Measurements from ENCODE around the gene ZNF30. TPM values are rescaled to one million over a fixed set of nuclear protein-coding genes. Genes with fewer than 3 reads are reported as not detected.

ZNF30 gene
- total and polyA plus RNA-seq, 2 donors (not counting 1 experiment from before 2014, with no cell fraction given) = 3.3 TPM

DNA sequence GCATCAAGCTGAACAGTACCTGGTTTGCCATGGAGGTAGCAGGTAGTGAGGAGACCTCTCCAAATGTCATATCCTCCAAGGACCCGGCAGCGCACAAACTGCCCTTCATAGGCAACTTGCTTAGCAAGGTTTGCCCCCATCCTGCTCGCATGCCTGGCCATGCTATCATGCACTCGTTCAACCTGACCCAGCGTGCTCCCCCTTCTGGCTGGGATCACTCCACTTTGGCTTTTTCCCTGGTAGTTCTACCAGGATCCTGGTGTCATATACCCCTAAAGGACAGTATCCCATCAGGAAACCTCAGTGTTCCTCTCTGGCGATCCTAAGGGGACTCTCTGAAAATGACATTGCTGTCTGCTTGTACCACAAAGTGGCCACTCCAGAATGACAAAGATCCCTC is 38.6 kb upstream of the ZNF30 start:
- H3K36me3 ChIP-seq (replicated peaks in 1 of 2; ENCODE audit: control extremely low read depth in 1 of 2, control insufficient read depth in 1 of 2, extremely low read depth in 1 of 2, insufficient read depth in 2 of 2, low read length in 1 of 2) = no peaks in the 10 kb centered on the region
- no peak for ATAC-seq (ENCODE audit: low read depth)
- WGBS (ENCODE audit: insufficient coverage) = 86% methylated on average over 6 of the region's 6 CpGs
- Mint-ChIP-seq H3K27ac (no peak overlapping the region), H3K4me1 (no peaks in the 10 kb centered on the region), H3K4me3 (no peak overlapping the region), H3K27me3 (peaks cover 18% of the 10 kb centered on the region), H3K9me3 (ENCODE audit: insufficient read depth) (peaks cover 11% of the 10 kb centered on the region)
- H4K20me1 ChIP-seq (ENCODE audit: control insufficient read depth, insufficient read depth, low read length, poor library complexity, severe bottlenecking) = no peaks in the 10 kb centered on the region
- intact Hi-C loops (cut with micrococcal nuclease) = no loop called here
- no peak for DNase-seq
- no peaks in the 10 kb centered on the region for H3K27me3 ChIP-seq (replicated peaks in 1 of 4; ENCODE audit: control extremely low read depth in 1 of 4, control insufficient read depth in 3 of 4, insufficient read depth in 4 of 4, low read length in 3 of 4)
- no peak overlapping the region for H3K9ac ChIP-seq (ENCODE audit: low read length)
- H3K4me2 ChIP-seq (replicated peaks; ENCODE audit: low read depth, low read length, poor library complexity, severe bottlenecking) = no peak overlapping the region
- no peaks in the 10 kb centered on the region for H3K79me2 ChIP-seq (ENCODE audit: control insufficient read depth, insufficient read depth, low read length)
- CTCF ChIA-PET = no interaction called here
- H3K9me3 ChIP-seq (ENCODE audit: control extremely low read depth in 1 of 3, control insufficient read depth in 2 of 3, insufficient read depth in 1 of 3, low read length in 2 of 3) = peaks cover 5 to 18% (median 16%) of the 10 kb centered on the region in 3 donors
- no peak overlapping the region for H2AFZ ChIP-seq (ENCODE audit: insufficient read depth, low read depth, low read length, poor library complexity, severe bottlenecking)
- H3K4me1 ChIP-seq (ENCODE audit: control insufficient read depth in 2 of 2, insufficient read depth in 2 of 2, low read length in 2 of 2) = no peaks in the 10 kb centered on the region
- TF ChIP-seq EZH2 (IDR thresholded peaks at IDR 0.05; ENCODE audit: borderline replicate concordance, insufficient read depth, low read depth, low read length, poor library complexity, severe bottlenecking) (no peak), CTCF (IDR thresholded peaks at IDR 0.05) (no peak)
- no peak overlapping the region for H3K27ac ChIP-seq (ENCODE audit: low read length in 2 of 2)
- H3K4me3 ChIP-seq (ENCODE audit: control extremely low read depth in 1 of 5, extremely low read depth in 1 of 5, insufficient read depth in 1 of 5, low read depth in 2 of 5, low read length in 4 of 5) = no peak overlapping the region
- POLR2A ChIA-PET = no interaction called here

DNA sequence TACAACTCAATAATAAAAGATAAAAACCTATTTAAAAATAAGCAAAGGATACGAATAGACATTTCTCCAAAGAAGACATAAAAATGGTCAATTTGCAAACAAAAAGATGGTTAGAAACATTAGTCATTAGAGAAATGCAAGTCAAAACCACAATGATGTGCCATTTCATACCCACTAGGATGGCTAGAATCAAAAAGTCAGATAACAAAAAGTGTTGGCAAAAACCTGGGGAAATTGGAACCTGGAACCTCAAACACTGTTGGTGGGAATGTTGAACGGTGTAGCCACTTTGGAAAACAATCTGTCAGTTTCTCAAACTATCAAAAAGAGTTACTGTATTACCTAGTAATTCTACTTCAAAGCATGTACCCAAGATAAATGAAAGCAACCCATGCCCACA is 26.5 kb upstream of the ZNF30 start:
- no peak overlapping the region for H3K9ac ChIP-seq (ENCODE audit: low read length)
- TF ChIP-seq EZH2 (IDR thresholded peaks at IDR 0.05; ENCODE audit: borderline replicate concordance, insufficient read depth, low read depth, low read length, poor library complexity, severe bottlenecking) (no peak), CTCF (IDR thresholded peaks at IDR 0.05) (no peak)
- intact Hi-C loops (cut with micrococcal nuclease) = no loop called here
- H3K4me2 ChIP-seq (replicated peaks; ENCODE audit: low read depth, low read length, poor library complexity, severe bottlenecking) = no peak overlapping the region
- Mint-ChIP-seq H3K27me3 (peaks cover 32% of the 10 kb centered on the region), H3K4me3 (no peak overlapping the region), H3K27ac (no peak overlapping the region), H3K4me1 (peaks cover 3% of the 10 kb centered on the region), H3K9me3 (ENCODE audit: insufficient read depth) (no peaks in the 10 kb centered on the region)
- no peak overlapping the region for H3K4me3 ChIP-seq (ENCODE audit: control extremely low read depth in 1 of 5, extremely low read depth in 1 of 5, insufficient read depth in 1 of 5, low read depth in 2 of 5, low read length in 4 of 5)
- DNase-seq (no peak), ATAC-seq (ENCODE audit: low read depth) (no peak)
- ChIA-PET POLR2A (no interaction called here), CTCF (no interaction called here)
- no peaks in the 10 kb centered on the region for H4K20me1 ChIP-seq (ENCODE audit: control insufficient read depth, insufficient read depth, low read length, poor library complexity, severe bottlenecking)
- WGBS (ENCODE audit: insufficient coverage) = no CpG with 5 or more reads among the region's 2 CpGs
- no peak overlapping the region for H2AFZ ChIP-seq (ENCODE audit: insufficient read depth, low read depth, low read length, poor library complexity, severe bottlenecking)
- peaks cover 2 to 7% (median 2%) of the 10 kb centered on the region in 3 donors for H3K9me3 ChIP-seq (ENCODE audit: control extremely low read depth in 1 of 3, control insufficient read depth in 2 of 3, insufficient read depth in 1 of 3, low read length in 2 of 3)
- no peaks in the 10 kb centered on the region for H3K79me2 ChIP-seq (ENCODE audit: control insufficient read depth, insufficient read depth, low read length)
- H3K27ac ChIP-seq (ENCODE audit: low read length in 2 of 2) = no peak overlapping the region
- no peaks in the 10 kb centered on the region for H3K36me3 ChIP-seq (replicated peaks in 1 of 2; ENCODE audit: control extremely low read depth in 1 of 2, control insufficient read depth in 1 of 2, extremely low read depth in 1 of 2, insufficient read depth in 2 of 2, low read length in 1 of 2)
- H3K27me3 ChIP-seq (replicated peaks in 1 of 4; ENCODE audit: control extremely low read depth in 1 of 4, control insufficient read depth in 3 of 4, insufficient read depth in 4 of 4, low read length in 3 of 4) = peaks cover 0 to 14% (median 5%) of the 10 kb centered on the region in 4 experiments
- H3K4me1 ChIP-seq (ENCODE audit: control insufficient read depth in 2 of 2, insufficient read depth in 2 of 2, low read length in 2 of 2) = no peaks in the 10 kb centered on the region

Measured in B cell (primary cell).